HCT116 (cell line): ENCODE measurements around the gene NDUFA11. TPM values are rescaled to one million over a fixed set of nuclear protein-coding genes. Genes with fewer than 3 reads are reported as not detected.

Experiments
- ATAC-seq: fragments of 200-7000 bp; cut with Tn5 transposase; 2 replicates; pipeline ENCODE4 v1.9.1; 2020; ENCODE audit warnings: mild to moderate bottlenecking, moderate library complexity
- BruUV-seq: library from RNA; stranded (reverse); fragments of 400-500 nt; replicated peaks from 2 replicates; lab custom pipeline; 2021; lab: Mats Ljungman, UMichigan
- CTCF ChIA-PET: fragments of 300-600 bp; sonication (Branson Sonifier 250); formaldehyde crosslinking; loops from one replicate; lab custom pipeline; 2021; ENCODE audit warnings: antibody characterized with exemption; lab: Charles Lee
- POLR2A ChIA-PET: fragments of 300-600, 350-600 bp; sonication (Branson Sonifier 250); formaldehyde crosslinking; loops from one replicate; lab custom pipeline; 2021; ENCODE audit warnings: antibody characterized with exemption; lab: Charles Lee
- RAD21 ChIA-PET, 2 experiments: fragments of 300-600 bp; sonication (Branson Sonifier 250); formaldehyde crosslinking; loops; one replicate each; lab custom pipeline; 2023; ENCODE audit warnings: low total read pairs in 2 of 2; ENCODE audit not compliant: uncharacterized antibody in 2 of 2, unreplicated experiment in 2 of 2, low non-redundant PET in 1 of 2; lab: Charles Lee
- DNase-seq: peaks from one replicate; pipeline ENCODE4 v3.0.0-alpha.2; 2010; ENCODE audit warnings: low read depth, low spot score
- H2AFZ ChIP-seq: fragments of 200-600 bp; shearing (Covaris generic), sonication (generic); 2 replicates; pipeline ENCODE4 v1.6.1; 2017; ENCODE audit warnings: low read depth, mixed run types, mixed read lengths, antibody characterized with exemption, low read length; ENCODE audit not compliant: poor library complexity, severe bottlenecking
- H3K27ac ChIP-seq: 2 replicates; pipeline ENCODE4 v1.5.1; 2012; ENCODE audit warnings: low read depth, low read length
- H3K27me3 ChIP-seq: fragments of 200-600 bp; sonication (generic); 2 replicates; pipeline ENCODE4 v1.6.1; 2016; ENCODE audit warnings: mixed run types, low read length, mixed read lengths; ENCODE audit not compliant: insufficient read depth
- H3K36me3 ChIP-seq, 2 experiments: fragments of 200-500 bp in 1 of 2; fragments of 200-600 bp in 1 of 2; sonication (Bioruptor generic) in 1 of 2; sonication (generic) in 1 of 2; 2 replicates each; pipeline versions ENCODE4 v1.5.1 to v1.6.1; 2014 to 2016; ENCODE audit warnings: low read length in 2 of 2, inconsistent platforms in 1 of 2, mixed read lengths in 1 of 2, mixed run types in 1 of 2; ENCODE audit not compliant: insufficient read depth in 2 of 2, control insufficient read depth in 1 of 2
- H3K4me1 ChIP-seq, 2 experiments: fragments of 200-600 bp in 1 of 2; sonication (generic) in 1 of 2; 2 replicates each; pipeline versions ENCODE4 v1.5.1 to v1.6.1; 2012 to 2017; ENCODE audit warnings: low read length in 2 of 2, inconsistent platforms in 1 of 2, mild to moderate bottlenecking in 1 of 2, mixed read lengths in 1 of 2, mixed run types in 1 of 2, moderate library complexity in 1 of 2; ENCODE audit not compliant: insufficient read depth in 2 of 2, control insufficient read depth in 1 of 2
- H3K4me2 ChIP-seq: fragments of 200-600 bp; sonication (generic); 2 replicates; pipeline ENCODE4 v1.6.1; 2017; ENCODE audit warnings: mixed run types, low read length, mixed read lengths
- H3K4me3 ChIP-seq, 2 experiments: fragments of 200-600 bp in 1 of 2; sonication (generic) in 1 of 2; replicated peaks in 1 of 2; 2 replicates each; pipeline ENCODE4 v1.5.1; 2011 to 2016; ENCODE audit warnings: low read length in 2 of 2, control low read depth in 1 of 2, low read depth in 1 of 2, mild to moderate bottlenecking in 1 of 2, mixed read lengths in 1 of 2, mixed run types in 1 of 2
- H3K79me2 ChIP-seq: fragments of 200-600 bp; sonication (generic); 2 replicates; pipeline ENCODE4 v1.6.1; 2017; ENCODE audit warnings: mild to moderate bottlenecking, mixed run types, low read length, moderate library complexity, mixed read lengths; ENCODE audit not compliant: insufficient read depth
- H3K9ac ChIP-seq: fragments of 200-600 bp; sonication (generic); 2 replicates; pipeline ENCODE4 v1.6.1; 2016; ENCODE audit warnings: low read length, mixed read lengths
- H3K9me2 ChIP-seq: fragments of 200-600 bp; sonication (generic), shearing (Covaris generic); 2 replicates; pipeline ENCODE4 v1.6.1; 2017; ENCODE audit warnings: mixed run types, mild to moderate bottlenecking, moderate library complexity; ENCODE audit not compliant: insufficient read depth
- H3K9me3 ChIP-seq, 2 experiments: fragments of 200-500 bp in 1 of 2; fragments of 200-600 bp in 1 of 2; sonication (Bioruptor generic) in 1 of 2; sonication (generic) in 1 of 2; 2 replicates each; pipeline ENCODE4 v1.6.1; 2014 to 2017; ENCODE audit warnings: low read length in 2 of 2, mixed read lengths in 2 of 2, inconsistent platforms in 1 of 2, low read depth in 1 of 2, mild to moderate bottlenecking in 1 of 2, mixed run types in 1 of 2, moderate library complexity in 1 of 2; ENCODE audit not compliant: control insufficient read depth in 1 of 2, insufficient read depth in 1 of 2
- H4K20me1 ChIP-seq: fragments of 200-600 bp; sonication (generic), shearing (Covaris generic); 2 replicates; pipeline ENCODE4 v1.6.1; 2017; ENCODE audit warnings: mixed run types, mild to moderate bottlenecking, moderate library complexity; ENCODE audit not compliant: insufficient read depth
- CEBPB ChIP-seq: IDR thresholded peaks from 2 replicates; pipeline ENCODE4 v1.6.1; 2012; ENCODE audit warnings: low read depth
- EGR1 ChIP-seq: IDR thresholded peaks from 2 replicates; pipeline ENCODE4 v1.6.1; 2012; ENCODE audit warnings: low read depth
- ELF1 ChIP-seq: IDR thresholded peaks from 2 replicates; pipeline ENCODE4 v1.6.1; 2012; ENCODE audit warnings: low read depth, borderline replicate concordance
- EZH2 ChIP-seq: fragments of 200-600 bp; sonication (generic); IDR thresholded peaks from 2 replicates; pipeline ENCODE4 v1.6.1; 2017; ENCODE audit warnings: antibody characterized with exemption, mixed run types
- EZH2phosphoT487 ChIP-seq: fragments of 200-600 bp; IDR thresholded peaks from 2 replicates; pipeline ENCODE4 v1.6.1; 2018; ENCODE audit warnings: antibody characterized with exemption, borderline replicate concordance
- JUND ChIP-seq: IDR thresholded peaks from 2 replicates; pipeline ENCODE4 v1.6.1; 2012
- POLR2A ChIP-seq: IDR thresholded peaks from 2 replicates; pipeline ENCODE4 v1.7.0; 2011; ENCODE audit warnings: borderline replicate concordance; ENCODE audit not compliant: insufficient read depth, insufficient read length; ENCODE audit errors: extremely low read depth
- SIN3A ChIP-seq: IDR thresholded peaks from 2 replicates; pipeline ENCODE4 v1.6.1; 2012; ENCODE audit warnings: low read depth
- SP1 ChIP-seq: IDR thresholded peaks from 2 replicates; pipeline ENCODE4 v1.6.1; 2012; ENCODE audit warnings: low read depth
- SRF ChIP-seq: IDR thresholded peaks from 2 replicates; pipeline ENCODE4 v1.6.1; 2012; ENCODE audit warnings: low read depth
- TCF7L2 ChIP-seq: IDR thresholded peaks from 2 replicates; pipeline ENCODE4 v1.7.0; 2011; ENCODE audit warnings: borderline replicate concordance, inconsistent platforms; ENCODE audit not compliant: insufficient read depth, insufficient read length; ENCODE audit errors: extremely low read depth
- YY1 ChIP-seq: IDR thresholded peaks from 2 replicates; pipeline ENCODE4 v1.6.1; 2011; ENCODE audit warnings: low read length, low read depth, moderate library complexity, mild to moderate bottlenecking; ENCODE audit not compliant: insufficient replicate concordance; ENCODE audit errors: extremely low read depth
- intact Hi-C: fragments of 100-400 bp; cut with micrococcal nuclease; formaldehyde crosslinking; loops from 2 replicates; pipeline ENCODE4 v1.10.0; 2022
- total RNA-seq: library from RNA; stranded (reverse); gene quantifications from one replicate; pipeline ENCODE4 v1.2.1, GENCODE V29; 2021; ENCODE audit not compliant: unreplicated experiment
- TF ChIP-seq, protein P1 (sequence below): IDR thresholded peaks from 2 replicates; pipeline ENCODE4 v1.6.1; 2012
- TF ChIP-seq, protein P2 (sequence below): IDR thresholded peaks from 2 replicates; pipeline ENCODE4 v1.6.1; 2012

The NDUFA11 gene
- total RNA-seq, 1 experiment from 2014 or later: 311 TPM

DNA sequence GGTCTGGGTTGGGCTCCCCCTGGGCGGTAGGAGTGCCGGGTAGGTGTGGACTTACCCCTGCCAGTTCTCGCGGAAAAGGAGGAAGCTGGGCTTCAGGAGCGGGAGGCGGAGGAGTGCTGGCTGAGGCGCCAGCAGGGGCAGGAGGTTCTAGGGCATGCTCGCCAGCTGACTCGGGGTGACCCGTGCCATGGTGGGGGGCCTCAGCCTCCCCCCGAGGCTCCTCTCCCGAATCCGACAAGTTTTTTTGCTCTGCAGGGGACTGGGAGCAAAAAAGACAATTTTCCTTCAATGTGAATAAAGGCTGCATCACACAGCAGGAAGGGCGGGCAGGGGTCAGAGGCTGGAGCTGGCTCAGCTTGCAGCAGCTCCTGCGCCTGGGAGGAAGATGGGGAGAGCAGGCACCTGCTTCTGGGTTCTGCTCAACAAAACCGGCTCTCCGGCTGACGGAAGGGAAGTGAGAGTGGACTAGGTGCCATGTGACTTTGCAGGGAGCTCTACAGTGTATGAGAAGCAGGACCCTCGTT is 47.8 kb upstream of the NDUFA11 start:
- Histone ChIP-seq H3K9me2 (no peaks in the 10 kb centered on the region), H3K27ac (no peak overlapping the region), H3K27me3 (no peaks in the 10 kb centered on the region), H3K79me2 (peaks cover 96% of the 10 kb centered on the region), H3K9me3 (no peaks in the 10 kb centered on the region), H4K20me1 (peaks cover 13% of the 10 kb centered on the region; the same call in 1 of the 2 replicates), H3K4me2 (no peak overlapping the region), H3K4me3 (no peak overlapping the region), H3K9ac (no peak overlapping the region), H3K4me1 (0 out of 4 replicates have a peak, but pooled peaks cover 0 to 2% of the 10 kb centered on the region in 2 experiments), H3K36me3 (peaks cover 0 to 17% of the 10 kb centered on the region in 2 experiments; a peak in 1 of 4 replicates), H2AFZ (no peak overlapping the region)
- CTCF ChIA-PET: interaction anchor here (2.1 kb wide), 1 partner anchor 17 kb away, joined by 7 read pairs; no protein-coding TSS in a partner anchor
- POLR2A ChIA-PET: no interaction called here
- TF ChIP-seq SIN3A (no peak), YY1 (no peak), TCF7L2 (no peak), EZH2phosphoT487 (no peak), SP1 (no peak)
- ATAC-seq (no peak), DNase-seq (no peak)
- RAD21 ChIA-PET: no interaction called here
- intact Hi-C loops: no loop called here
- BruUV-seq: no TSS peak

DNA sequence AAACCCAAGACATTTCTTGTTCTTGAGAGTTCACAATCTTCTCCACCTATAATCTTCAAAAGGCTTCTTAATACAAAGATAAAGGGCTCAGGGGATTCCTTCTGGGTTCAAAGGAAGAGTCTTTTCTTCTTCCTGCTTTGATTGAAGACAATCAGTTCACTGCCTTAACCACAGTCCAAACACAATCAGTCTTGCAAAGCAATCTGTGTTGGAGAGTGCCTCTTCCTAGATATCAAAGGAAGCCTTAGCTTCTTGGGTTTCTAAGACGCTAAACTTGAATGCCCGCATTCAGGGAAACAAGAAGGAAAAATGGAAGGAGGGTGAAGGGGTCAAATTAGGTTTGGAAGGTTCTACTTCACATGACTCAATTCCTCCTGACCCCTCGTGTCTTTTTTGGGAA is 47.2 kb upstream of the NDUFA11 start:
- Histone ChIP-seq H3K79me2 (peaks cover 96% of the 10 kb centered on the region), H2AFZ (no peak overlapping the region), H3K4me1 (0 out of 4 replicates have a peak, but pooled peaks cover 0 to 2% of the 10 kb centered on the region in 2 experiments), H3K9me2 (no peaks in the 10 kb centered on the region), H3K4me2 (no peak overlapping the region), H3K9ac (no peak overlapping the region), H4K20me1 (peaks cover 7% of the 10 kb centered on the region; the same call in 1 of the 2 replicates), H3K27me3 (no peaks in the 10 kb centered on the region), H3K36me3 (peaks cover 0 to 17% of the 10 kb centered on the region in 2 experiments; a peak in 1 of 4 replicates), H3K27ac (no peak overlapping the region), H3K9me3 (no peaks in the 10 kb centered on the region), H3K4me3 (no peak overlapping the region)
- ChIA-PET CTCF (no interaction called here), POLR2A (no interaction called here), RAD21 (no interaction called here)
- intact Hi-C loops: no loop called here
- DNase-seq (no peak), ATAC-seq (no peak)
- no TSS peak for BruUV-seq
- TF ChIP-seq, protein P1, sequence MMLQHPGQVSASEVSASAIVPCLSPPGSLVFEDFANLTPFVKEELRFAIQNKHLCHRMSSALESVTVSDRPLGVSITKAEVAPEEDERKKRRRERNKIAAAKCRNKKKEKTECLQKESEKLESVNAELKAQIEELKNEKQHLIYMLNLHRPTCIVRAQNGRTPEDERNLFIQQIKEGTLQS: no peak
- TF ChIP-seq, protein P2, sequence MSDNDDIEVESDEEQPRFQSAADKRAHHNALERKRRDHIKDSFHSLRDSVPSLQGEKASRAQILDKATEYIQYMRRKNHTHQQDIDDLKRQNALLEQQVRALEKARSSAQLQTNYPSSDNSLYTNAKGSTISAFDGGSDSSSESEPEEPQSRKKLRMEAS: no peak
- no peak for TF ChIP-seq CEBPB
- no peak for TF ChIP-seq SIN3A
- no peak for TF ChIP-seq TCF7L2
- TF ChIP-seq SP1: no peak
- TF ChIP-seq EZH2: no peak
- no peak for TF ChIP-seq JUND
- TF ChIP-seq SRF: no peak
- no peak for TF ChIP-seq EGR1
- no peak for TF ChIP-seq POLR2A
- TF ChIP-seq ELF1: no peak
